HG02588 (cell line): ENCODE data around the gene RPS6KA4.

Experiments
- ATAC-seq: cut with Tn5 transposase; IDR thresholded peaks from one replicate; pipeline ENCODE4 v1.9.1; 2021; ENCODE audit warnings: mild to moderate bottlenecking, moderate library complexity; ENCODE audit not compliant: unreplicated experiment

The RPS6KA4 gene

DNA sequence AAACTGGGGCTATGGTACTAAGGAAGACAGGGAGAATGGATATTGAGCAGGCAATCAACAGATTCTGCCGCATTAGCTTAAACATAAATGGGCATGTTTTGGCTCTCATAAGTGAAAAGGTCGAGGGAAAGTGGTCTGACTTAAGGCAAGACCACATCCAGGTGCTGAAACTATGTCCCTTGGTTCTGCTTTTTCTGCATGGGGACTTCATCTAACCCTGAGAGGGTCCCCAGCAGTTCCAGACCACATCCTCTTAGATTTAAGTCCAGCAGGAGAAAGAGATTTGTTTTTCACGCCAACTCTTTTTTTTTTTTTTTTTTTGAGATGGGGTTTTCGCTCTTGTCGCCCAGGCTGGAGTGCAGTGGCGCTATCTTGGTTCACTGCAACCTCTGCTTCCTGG lies 5.5 kb downstream of the RPS6KA4 start:
- ATAC-seq: no peak

DNA sequence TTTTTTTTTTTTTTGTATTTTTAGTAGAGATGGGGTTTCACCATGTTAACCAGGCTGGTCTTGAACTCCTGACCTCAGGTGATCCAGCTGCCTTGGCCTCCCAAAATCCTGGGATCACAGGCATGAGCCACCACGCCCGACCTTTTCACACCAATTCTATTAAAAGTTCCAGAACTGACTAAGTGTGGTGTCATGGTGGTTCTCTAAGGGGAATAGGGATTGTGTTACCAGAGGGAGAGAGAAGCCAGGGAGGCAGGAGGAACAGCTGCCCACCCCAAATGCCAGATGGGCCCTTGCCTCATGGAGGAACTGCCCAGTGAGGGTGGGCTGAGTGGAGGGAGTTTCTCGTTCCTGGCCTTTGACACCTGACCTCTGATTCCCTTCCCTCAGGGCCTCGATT lies 5.9 kb downstream of the RPS6KA4 start:
- ATAC-seq: no peak

DNA sequence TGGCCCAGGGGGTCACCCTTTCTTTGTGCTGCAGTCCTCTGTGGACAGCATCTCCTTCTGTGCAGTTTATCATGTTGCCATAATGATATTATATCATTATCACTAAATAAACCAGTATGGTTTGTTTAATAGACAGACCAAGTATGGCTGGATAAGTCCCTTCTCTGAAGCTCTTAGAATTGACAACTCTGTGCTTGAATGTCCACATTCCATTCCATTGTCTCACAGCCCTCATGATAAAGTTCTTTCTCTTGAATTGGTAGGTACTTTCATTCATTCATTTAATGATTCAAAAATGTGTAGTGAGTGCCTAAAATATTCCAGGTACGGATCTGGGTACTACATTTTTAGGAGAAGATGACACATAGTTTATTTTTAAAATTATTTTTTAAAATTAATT lies 7.8 kb downstream of the RPS6KA4 start:
- no peak for ATAC-seq

DNA sequence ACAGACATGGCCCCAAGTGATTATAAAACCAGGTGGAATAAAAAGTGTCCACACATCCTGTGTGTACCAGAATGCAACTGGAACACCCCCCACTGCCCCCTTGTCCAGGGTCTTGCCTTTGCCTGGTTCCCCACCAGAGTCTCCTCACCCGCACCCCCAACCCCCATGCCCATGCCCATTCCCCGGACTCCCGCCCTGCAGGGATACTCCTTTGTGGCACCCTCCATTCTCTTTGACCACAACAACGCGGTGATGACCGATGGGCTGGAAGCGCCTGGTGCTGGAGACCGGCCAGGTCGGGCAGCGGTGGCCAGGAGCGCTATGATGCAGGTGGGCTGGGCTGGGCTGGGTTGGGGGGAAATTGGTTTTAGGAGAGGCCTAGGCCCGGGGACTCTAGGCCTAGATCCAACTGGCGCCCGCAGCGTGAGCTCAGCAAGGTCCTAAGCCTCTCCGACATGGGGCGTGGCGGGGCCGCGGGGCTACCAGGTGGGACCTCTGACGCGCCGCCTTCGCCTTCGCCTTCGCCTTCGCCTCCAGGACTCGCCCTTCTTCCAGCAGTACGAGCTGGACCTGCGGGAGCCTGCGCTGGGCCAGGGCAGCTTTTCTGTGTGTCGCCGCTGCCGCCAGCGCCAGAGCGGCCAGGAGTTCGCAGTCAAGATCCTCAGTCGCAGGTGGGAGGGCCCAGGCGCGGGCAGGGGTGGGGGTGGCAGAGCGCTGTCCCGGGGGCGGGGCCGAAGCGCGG lies 9.1 kb downstream of the RPS6KA4 start:
- no peak for ATAC-seq

DNA sequence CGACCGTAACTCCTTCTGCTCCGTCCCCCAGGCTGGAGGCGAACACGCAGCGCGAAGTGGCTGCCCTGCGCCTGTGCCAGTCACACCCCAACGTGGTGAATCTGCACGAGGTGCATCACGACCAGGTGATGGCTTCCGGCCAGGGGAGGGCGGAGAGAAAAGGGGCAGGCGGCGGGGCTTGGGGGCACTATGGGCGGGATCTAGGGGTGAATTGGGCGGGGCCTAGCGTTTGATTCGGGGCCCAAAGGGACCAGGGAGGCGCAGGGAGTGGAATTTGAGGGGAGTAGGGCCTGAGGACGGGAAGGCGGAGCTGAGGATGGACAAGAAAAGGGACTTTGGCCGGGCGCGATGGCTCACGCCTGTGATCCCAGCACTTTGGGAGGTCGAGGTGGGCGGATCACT lies 9.7 kb downstream of the RPS6KA4 start:
- ATAC-seq: no peak

DNA sequence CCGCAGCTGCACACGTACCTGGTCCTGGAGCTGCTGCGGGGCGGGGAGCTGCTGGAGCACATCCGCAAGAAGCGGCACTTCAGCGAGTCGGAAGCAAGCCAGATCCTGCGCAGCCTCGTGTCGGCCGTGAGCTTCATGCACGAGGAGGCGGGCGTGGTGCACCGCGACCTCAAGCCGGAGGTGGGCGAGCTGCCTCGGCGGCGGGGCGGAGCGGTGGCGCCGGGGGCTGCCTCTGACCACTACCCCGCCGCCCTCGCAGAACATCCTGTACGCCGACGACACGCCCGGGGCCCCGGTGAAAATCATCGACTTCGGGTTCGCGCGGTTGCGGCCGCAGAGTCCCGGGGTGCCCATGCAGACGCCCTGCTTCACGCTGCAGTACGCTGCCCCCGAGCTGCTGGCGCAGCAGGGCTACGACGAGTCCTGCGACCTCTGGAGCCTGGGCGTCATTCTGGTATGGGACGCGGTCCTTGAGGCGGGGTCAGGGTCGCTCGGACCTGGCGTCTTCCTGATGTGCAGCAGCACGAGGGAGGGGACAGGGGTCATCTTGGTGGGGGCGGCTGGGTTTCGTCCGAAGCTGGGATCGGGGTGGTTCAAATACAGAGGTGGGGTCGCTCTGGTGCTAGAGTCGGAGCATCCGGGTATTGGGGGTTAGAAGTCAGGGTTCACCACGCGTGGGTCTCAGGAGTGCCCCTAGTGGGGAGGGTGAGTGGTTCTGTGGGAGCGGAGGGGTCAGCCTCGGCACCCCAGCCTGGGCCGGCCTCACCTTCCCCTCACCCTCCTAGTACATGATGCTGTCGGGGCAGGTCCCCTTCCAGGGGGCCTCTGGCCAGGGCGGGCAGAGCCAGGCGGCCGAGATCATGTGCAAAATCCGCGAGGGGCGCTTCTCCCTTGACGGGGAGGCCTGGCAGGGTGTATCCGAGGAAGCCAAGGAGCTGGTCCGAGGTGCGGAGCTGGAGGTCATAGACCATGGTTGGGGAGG lies 10.8 kb downstream of the RPS6KA4 start:
- no peak for ATAC-seq

DNA sequence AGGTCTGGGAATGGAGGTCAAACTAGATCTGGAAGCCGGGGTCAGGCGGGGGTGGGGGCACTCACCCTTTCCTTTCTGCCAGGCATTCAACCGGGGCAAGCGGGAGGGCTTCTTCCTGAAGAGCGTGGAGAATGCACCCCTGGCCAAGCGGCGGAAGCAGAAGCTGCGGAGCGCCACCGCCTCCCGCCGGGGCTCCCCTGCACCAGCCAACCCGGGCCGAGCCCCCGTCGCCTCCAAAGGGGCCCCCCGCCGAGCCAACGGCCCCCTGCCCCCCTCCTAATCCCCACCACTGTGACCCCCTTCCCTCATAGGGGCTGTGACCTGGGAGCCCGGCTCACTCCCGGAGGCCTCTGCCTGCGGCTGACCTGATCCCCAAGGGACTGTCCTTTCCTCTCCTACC lies 12.2 kb downstream of the RPS6KA4 start:
- ATAC-seq: no peak

DNA sequence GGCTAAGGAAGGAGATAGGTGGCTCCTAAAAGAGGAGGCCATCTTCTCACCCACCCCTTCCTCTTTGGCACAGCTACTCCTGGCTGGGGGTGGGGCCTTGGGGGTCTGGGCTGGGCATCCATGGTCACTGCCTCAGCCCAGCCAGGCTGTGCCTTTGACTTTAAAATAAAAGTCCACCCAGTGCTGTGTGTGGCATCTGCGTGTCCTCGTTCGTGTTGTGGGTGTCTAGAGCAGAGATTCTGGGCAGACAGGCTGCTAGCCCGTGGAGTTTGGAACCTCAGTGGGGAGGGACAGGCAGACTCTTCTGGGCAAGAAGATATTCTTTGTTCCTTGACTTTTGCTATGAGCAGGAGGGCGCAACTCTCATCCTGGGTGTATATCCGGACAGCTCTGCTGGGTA lies 13.1 kb downstream of the RPS6KA4 start:
- ATAC-seq: no peak

DNA sequence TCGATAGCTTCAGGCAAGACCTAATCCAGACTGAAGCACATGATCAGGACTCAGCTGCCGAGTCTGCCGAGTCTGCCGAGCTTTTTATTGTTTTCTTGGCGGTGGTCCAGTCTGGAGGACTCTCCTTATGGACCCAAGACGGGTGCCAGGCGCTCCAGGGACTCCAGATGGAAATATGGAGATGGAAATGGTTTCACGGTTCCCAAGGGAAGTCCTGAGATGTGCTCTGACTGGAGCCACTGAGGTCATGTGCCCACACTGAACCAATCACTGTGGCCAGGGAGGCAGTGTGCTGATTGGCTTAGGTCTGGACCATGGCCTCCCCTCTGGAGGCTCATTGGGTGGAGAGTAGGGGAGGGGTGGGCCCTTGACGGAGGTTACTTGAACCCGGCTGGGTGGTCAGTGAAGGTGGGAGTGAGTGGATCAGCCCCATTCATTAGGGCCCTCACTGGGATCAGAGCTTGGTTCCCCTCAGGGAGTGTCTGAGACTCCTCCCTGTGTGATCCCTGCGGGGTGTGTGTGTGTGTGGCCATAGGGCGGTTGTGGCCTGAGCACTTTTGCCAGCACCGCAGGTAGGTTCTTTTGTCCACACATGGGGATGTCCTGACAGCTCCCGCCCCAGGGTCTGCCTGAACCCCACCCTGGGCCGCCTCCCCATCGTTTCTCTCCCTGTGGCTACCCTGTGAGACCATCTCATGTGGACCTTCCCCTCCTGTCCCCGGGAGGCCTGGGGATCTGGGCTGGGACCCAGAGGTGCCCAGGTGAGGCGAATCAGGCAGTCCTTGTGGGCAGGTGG lies 14.0 kb downstream of the RPS6KA4 start:
- no peak for ATAC-seq

DNA sequence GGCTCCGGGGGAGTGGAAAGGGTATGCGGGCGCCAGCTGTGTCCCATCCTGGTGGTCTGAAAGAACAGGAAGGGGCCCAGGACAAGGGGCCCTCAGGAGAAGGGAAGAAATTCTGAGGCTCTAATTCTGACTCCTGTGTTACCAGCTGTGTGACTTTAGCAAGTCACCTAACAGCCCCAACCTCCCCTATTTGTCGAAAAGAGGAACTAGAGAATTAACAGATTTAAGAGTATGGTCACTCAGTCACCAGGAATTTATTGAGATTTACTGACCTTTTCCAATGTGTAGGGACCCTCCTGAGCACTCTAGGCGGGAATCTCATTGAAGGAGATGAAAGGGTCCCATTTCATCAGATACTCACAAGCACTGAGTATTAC lies 14.6 kb downstream of the RPS6KA4 start:
- no peak for ATAC-seq

DNA sequence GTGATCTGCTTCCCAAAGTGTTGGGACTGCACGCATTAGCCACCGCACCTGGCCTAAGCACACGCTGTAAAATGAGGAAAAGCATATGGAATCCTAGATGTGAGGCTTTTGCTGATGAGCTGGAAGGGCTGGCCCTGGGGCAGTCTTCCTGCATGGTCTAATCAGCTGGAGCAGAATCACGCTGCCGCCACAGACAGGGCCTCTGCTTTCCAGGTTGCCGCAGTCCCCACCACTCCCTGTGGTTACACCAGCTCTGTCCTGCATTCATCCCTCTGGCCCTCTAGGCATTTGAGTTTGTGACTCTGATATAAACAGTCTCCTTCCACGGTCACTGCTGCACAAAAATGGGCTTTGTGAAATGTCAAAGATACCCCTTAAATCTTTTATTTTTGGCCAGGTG lies 17.1 kb downstream of the RPS6KA4 start:
- ATAC-seq: no peak

DNA sequence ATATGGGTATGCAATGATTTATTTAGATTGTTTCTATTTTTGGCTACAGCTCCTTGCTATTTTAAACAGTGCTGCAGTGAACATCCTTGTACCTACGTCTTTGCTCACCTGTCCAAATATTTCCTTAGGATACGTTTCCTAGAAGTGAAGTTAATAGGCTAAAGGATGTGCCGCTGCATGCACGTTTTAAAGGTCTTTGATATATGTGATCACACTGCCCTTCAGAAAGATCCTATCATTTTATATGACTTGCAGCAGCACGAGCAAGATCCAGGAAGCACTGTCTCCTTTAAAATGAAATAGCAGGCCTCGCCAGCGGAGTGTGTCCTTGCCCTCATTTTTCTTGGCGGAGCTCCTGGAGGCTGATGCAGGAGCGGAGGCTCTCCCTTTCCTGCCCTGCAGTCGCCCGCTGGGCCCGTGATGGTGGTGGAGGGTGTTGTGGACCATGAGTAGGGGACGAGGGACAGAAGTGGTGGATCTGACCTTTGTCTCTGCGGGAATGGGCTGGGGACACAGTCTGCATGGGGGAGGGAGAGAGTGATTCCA lies 19.4 kb downstream of the RPS6KA4 start:
- ATAC-seq: no peak

DNA sequence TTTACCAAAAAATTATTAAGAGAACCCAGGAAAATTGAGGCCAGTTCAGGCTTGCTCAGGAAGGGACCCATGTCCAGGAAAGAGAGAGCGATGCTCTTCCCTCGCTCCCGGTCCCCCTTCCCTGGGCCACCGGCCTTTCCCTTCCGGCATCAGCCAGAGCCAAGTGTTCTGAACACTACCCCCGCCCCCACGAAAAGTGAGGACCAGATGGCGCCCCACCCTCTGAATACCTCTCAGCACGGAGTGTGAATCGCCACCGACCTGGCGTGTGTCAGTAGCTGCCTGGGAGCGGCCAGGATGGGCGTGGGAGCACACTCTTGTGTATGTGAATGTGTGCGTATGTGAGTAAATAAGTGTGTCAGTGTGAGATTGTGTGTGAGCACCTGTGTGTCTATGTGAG lies 20.2 kb downstream of the RPS6KA4 start:
- no peak for ATAC-seq

DNA sequence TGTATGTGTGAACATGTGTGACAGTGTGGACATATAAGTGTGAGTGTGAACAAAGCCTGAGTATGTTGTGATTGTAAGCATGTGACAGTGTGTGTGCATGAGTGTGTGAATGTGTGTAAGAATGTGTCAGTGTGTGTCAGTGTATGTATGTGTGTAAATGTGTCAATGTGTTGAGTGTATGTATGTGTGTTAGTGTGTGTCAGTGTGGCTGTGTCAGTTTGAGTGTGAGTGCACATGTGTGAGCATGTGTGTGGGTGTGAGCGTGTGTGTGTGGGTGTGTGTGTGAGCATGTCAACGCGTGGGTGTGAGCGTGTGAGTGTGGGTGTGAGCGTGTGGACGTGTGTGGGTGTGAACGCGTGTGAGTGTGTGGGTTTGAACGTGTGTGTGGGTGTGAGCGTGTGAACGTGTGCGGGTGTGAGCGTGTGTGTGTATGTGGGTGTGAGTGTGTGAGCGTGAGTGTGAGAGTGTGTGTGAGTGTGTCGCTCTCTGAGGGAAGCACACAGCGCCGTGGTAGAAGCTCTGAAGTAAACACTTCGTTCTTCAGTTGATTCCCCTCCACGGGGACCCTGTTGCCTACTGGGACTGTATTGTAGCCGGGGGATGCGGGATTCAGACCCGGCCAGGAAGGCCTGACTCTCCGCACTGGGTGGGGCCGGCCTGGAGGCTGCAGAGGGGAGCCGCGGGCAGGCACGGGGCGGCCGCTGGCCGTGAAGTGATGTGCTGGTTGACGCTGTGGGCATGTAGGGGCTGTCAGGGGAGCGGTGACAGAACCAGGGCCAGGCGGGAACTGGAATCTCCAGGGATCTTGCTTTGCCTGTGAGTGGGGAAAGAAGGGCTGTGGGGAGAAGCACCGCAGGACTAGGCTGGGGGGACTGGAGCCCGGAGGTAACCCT lies 21.1 kb downstream of the RPS6KA4 start:
- ATAC-seq: no peak

DNA sequence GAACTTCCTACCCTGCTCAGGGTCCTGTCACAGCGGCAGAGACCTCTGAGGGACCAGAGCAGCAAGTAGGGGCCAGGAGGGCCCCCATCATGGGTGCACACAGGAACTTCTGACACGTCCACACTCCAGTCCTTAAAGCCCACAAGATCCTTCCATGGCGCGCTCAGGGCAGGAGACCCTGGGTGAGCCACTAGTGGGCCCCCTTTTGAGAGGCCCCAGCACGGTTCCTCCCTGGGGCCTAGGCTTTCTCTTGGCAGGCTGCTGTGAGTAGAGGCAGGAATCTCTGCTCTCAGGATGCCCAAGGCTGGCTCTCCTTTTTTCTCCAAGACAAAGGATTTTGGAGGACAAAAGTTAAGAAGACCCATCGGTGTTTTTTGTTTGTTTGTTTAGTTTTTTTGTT lies 22.4 kb downstream of the RPS6KA4 start:
- no peak for ATAC-seq

DNA sequence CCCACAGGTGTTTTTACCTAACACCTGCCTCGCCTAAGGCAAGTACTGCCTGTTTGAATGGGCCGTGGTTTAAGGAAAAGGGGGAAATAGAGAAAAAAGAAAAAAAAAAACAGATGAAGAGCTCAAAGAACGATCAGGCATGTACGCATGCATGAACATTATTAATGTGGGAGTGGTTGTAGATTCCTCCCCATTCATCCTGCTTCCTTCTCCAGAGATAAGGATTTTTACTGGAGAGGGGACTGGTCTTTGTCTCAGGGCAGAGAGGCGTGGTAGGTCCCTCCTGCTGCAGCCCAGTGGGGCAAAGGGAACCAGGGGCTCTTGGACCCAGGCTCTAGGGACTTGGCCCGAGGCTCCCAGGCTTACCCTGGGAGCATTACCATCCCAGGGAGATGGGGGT lies 23.1 kb downstream of the RPS6KA4 start:
- ATAC-seq: no peak

DNA sequence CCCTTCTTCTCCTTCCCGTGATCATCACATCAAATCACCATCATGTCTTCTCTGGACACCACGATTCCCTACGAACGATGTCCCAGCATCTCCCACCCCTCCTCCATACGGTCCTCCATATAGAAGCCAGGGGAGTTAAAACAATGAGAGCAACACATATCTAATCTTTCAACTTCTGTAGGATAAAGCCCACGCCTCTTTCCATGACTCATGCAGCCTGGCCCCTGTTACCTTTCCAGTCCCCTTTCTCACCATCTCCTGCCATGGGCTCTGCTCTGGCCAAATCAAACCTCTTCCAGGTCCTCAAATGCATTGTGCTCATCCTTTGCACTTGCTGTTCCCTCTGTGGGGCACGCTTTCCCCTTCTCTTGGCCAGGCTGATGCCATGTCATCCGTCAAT lies 23.6 kb downstream of the RPS6KA4 start:
- no peak for ATAC-seq

DNA sequence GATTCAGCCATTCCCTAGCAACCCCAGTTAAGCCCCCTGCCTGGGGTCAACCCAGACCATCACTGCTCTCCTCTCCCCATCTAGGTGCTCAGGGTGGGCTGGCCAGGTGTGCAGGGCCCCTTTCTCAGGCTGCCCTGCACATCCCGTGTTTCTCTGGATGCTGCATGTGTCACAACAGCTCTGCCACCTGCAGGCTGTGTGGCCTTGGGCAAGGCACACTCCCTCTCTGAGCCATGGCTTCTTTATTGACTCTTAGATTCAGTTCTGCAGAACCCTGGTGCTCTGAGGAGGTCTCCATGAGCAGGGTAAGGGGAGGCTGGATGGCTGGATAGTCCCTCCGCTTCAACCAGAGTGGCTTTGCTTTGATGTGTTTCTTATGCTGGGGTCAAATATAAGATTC lies 24.6 kb downstream of the RPS6KA4 start:
- no peak for ATAC-seq

DNA sequence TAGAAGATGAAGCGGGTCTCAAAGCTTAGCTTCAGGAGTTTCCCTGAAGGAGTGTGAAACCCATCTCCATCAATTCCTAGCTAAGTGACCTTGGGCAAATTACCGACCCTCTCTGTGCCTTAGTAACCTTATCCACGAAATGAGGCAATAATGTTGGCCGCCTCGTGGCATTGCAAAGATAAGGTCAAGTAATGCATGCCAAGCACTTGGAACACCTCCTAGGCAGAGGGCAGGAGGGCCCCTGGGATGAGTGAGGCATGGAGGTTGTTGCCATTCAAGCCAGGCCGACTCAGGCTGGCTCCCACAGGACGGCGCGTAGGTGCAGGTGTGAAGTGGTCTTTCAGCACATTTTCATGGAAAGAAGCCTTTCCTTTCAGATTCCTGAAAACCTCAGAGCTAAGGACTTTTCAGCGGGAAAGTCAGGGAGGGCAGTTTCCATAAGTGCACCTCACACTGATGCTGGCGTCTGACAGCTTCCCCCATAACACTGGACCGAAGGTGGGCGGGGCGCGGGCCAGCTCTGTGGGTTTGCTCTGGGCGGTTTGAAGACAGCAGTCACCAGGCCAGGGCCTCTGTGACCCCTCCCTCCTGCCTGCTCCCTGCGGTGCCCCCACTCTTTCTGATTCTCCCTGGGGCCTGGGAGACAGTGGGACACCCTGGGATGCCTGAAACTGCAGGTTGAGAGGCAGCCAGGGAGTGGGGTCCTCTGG lies 25.2 kb downstream of the RPS6KA4 start:
- ATAC-seq: no peak
